SK-N-SH treated with all-trans-retinoic acid at 6 μM for 48 hours (cell line): ENCODE data around the gene MYO3B.

Experiments used
- ARNTL ChIP-seq: fragments of 450-650 bp; formaldehyde crosslinking; IDR thresholded peaks from 2 replicates; pipeline ENCODE4 v1.5.0; 2020; ENCODE audit warnings: low read depth, mild to moderate bottlenecking, moderate library complexity, borderline replicate concordance
- GLIS3 ChIP-seq: fragments of 250-450 bp; sonication (Bioruptor Pico); IDR thresholded peaks from 2 replicates; pipeline ENCODE4 v1.5.0; 2020; ENCODE audit warnings: mild to moderate bottlenecking, moderate library complexity
- ISL1 ChIP-seq: fragments of 250-450 bp; sonication (Bioruptor Pico); IDR thresholded peaks from 2 replicates; pipeline ENCODE4 v2.1.2; 2022; ENCODE audit warnings: mild to moderate bottlenecking, moderate library complexity
- OSR1 ChIP-seq: fragments of 250-450 bp; sonication (Bioruptor Pico); IDR thresholded peaks from 2 replicates; pipeline ENCODE4 v1.8.0; 2022; ENCODE audit warnings: moderate library complexity, mild to moderate bottlenecking, inconsistent platforms
- RARB ChIP-seq: fragments of 250-450 bp; sonication (Bioruptor Pico); IDR thresholded peaks from 2 replicates; pipeline ENCODE4 v1.8.0; 2021; ENCODE audit warnings: mild to moderate bottlenecking, moderate library complexity
- TCF4 ChIP-seq: fragments of 250-450 bp; sonication (Bioruptor Pico); IDR thresholded peaks from 2 replicates; pipeline ENCODE4 v1.8.0; 2021; ENCODE audit warnings: mild to moderate bottlenecking, moderate library complexity, borderline replicate concordance
- ZC3H10 ChIP-seq: fragments of 250-450 bp; sonication (Bioruptor Pico); IDR thresholded peaks from 2 replicates; pipeline ENCODE4 v1.5.1; 2021; ENCODE audit warnings: mild to moderate bottlenecking, moderate library complexity
- ZFP3 ChIP-seq: fragments of 250-450 bp; sonication (Bioruptor Pico); IDR thresholded peaks from 2 replicates; pipeline ENCODE4 v1.5.0; 2020; ENCODE audit warnings: mild to moderate bottlenecking, moderate library complexity
- ZFP30 ChIP-seq: fragments of 450-650 bp; formaldehyde crosslinking; IDR thresholded peaks from 2 replicates; pipeline ENCODE4 v1.5.0; 2022; ENCODE audit warnings: mild to moderate bottlenecking, moderate library complexity
- ZNF70 ChIP-seq: fragments of 450-650 bp; formaldehyde crosslinking; IDR thresholded peaks from 2 replicates; pipeline ENCODE4 v1.5.0; 2020; ENCODE audit warnings: mild to moderate bottlenecking, moderate library complexity
- TF ChIP-seq, protein P1 (sequence below): fragments of 250-450 bp; sonication (Bioruptor Pico); IDR thresholded peaks from 2 replicates; pipeline ENCODE4 v1.8.0; 2020; ENCODE audit warnings: mild to moderate bottlenecking, moderate library complexity, borderline replicate concordance
- TF ChIP-seq, protein P2 (sequence below): fragments of 250-450 bp; sonication (Bioruptor Pico); IDR thresholded peaks from 2 replicates; pipeline ENCODE4 v1.5.1; 2021; ENCODE audit warnings: mild to moderate bottlenecking, moderate library complexity
- TF ChIP-seq, protein P3 (sequence below): fragments of 250-450 bp; sonication (Bioruptor Pico); IDR thresholded peaks from 2 replicates; pipeline ENCODE4 v1.5.1; 2020; ENCODE audit warnings: low read depth, mild to moderate bottlenecking, moderate library complexity

DNA sequence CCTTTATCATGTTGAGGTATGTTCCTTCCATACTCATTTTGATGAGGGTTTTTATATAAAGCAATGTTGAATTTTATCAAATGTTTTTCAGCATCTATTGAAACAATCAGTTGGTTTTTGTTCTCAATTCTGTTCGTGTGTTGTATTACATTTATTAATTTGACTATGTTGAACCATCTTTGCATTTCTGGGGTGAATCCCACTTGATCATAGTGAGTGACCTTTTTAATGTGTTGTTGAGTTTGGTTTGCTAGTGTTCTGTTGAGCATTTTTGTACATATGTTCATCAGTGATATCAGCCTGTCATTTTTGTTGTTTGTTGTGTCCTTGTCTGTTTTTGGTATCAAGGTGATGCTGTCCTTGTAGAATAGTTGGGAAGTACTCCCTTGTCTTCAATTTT, 110.9 kb downstream of the MYO3B start:
- no peak for TF ChIP-seq OSR1 (CRISPR knock-in tag)
- no peak for TF ChIP-seq ISL1 (CRISPR knock-in tag)
- TF ChIP-seq GLIS3 (CRISPR knock-in tag), result no peak
- no peak for TF ChIP-seq ZNF70
- TF ChIP-seq TCF4 (CRISPR knock-in tag), result no peak
- TF ChIP-seq RARB, result no peak
- TF ChIP-seq, protein P1, sequence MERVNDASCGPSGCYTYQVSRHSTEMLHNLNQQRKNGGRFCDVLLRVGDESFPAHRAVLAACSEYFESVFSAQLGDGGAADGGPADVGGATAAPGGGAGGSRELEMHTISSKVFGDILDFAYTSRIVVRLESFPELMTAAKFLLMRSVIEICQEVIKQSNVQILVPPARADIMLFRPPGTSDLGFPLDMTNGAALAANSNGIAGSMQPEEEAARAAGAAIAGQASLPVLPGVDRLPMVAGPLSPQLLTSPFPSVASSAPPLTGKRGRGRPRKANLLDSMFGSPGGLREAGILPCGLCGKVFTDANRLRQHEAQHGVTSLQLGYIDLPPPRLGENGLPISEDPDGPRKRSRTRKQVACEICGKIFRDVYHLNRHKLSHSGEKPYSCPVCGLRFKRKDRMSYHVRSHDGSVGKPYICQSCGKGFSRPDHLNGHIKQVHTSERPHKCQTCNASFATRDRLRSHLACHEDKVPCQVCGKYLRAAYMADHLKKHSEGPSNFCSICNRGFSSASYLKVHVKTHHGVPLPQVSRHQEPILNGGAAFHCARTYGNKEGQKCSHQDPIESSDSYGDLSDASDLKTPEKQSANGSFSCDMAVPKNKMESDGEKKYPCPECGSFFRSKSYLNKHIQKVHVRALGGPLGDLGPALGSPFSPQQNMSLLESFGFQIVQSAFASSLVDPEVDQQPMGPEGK, result no peak
- no peak for TF ChIP-seq ZFP30 (CRISPR knock-in tag)
- no peak for TF ChIP-seq ZFP3 (CRISPR knock-in tag)
- TF ChIP-seq ZC3H10, result no peak
- TF ChIP-seq, protein P2, sequence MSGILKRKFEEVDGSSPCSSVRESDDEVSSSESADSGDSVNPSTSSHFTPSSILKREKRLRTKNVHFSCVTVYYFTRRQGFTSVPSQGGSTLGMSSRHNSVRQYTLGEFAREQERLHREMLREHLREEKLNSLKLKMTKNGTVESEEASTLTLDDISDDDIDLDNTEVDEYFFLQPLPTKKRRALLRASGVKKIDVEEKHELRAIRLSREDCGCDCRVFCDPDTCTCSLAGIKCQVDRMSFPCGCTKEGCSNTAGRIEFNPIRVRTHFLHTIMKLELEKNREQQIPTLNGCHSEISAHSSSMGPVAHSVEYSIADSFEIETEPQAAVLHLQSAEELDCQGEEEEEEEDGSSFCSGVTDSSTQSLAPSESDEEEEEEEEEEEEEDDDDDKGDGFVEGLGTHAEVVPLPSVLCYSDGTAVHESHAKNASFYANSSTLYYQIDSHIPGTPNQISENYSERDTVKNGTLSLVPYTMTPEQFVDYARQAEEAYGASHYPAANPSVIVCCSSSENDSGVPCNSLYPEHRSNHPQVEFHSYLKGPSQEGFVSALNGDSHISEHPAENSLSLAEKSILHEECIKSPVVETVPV, result no peak
- TF ChIP-seq, protein P3, sequence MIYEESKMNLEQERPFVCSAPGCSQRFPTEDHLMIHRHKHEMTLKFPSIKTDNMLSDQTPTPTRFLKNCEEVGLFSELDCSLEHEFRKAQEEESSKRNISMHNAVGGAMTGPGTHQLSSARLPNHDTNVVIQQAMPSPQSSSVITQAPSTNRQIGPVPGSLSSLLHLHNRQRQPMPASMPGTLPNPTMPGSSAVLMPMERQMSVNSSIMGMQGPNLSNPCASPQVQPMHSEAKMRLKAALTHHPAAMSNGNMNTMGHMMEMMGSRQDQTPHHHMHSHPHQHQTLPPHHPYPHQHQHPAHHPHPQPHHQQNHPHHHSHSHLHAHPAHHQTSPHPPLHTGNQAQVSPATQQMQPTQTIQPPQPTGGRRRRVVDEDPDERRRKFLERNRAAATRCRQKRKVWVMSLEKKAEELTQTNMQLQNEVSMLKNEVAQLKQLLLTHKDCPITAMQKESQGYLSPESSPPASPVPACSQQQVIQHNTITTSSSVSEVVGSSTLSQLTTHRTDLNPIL (CRISPR knock-in tag), result no peak
- no peak for TF ChIP-seq ARNTL (CRISPR knock-in tag)
